Astrocyte of the spinal cord (primary cell): ENCODE results near the gene OR51D1.

ENCODE experiments used
- DNase-seq: peaks from one replicate; pipeline ENCODE4 v3.0.0; 2011; ENCODE audit warnings: low read depth, low spot score
- H3K4me3 ChIP-seq: 2 replicates; pipeline ENCODE4 v1.5.1; 2011; ENCODE audit warnings: low read depth, mild to moderate bottlenecking, low read length, moderate library complexity
- CTCF ChIP-seq: IDR thresholded peaks from 2 replicates; pipeline ENCODE4 v1.5.1; 2012; ENCODE audit warnings: low read depth, mild to moderate bottlenecking, low read length, inconsistent platforms
- in situ Hi-C: cut with HindIII; loops from 2 replicates; pipeline ENCODE4 v1.10.0; 2017; ENCODE audit warnings: low sequenced_read_pairs

Gene OR51D1

DNA sequence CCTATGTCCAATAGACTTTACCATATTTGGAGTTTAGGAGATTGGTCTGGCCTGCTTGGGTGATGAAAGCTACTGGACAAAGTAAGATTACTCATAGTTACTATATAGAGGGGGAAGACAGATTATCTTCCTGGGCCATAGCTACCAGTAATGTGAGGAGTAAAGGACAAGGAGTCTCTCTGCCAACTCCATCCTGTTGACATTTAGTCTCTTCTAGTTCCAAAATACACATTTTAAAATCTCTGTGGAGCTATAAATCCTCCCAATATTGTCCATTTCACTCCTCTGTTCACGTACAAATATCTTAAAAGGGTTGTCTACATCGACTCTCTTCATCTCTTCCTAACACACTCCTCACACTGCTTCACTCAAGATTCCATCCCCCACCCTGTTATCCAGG is 1.1 kb upstream of the OR51D1 start:
- no peak overlapping the region for H3K4me3 ChIP-seq
- no peak for DNase-seq
- in situ Hi-C loops = no loop called here
- no peak for TF ChIP-seq CTCF

DNA sequence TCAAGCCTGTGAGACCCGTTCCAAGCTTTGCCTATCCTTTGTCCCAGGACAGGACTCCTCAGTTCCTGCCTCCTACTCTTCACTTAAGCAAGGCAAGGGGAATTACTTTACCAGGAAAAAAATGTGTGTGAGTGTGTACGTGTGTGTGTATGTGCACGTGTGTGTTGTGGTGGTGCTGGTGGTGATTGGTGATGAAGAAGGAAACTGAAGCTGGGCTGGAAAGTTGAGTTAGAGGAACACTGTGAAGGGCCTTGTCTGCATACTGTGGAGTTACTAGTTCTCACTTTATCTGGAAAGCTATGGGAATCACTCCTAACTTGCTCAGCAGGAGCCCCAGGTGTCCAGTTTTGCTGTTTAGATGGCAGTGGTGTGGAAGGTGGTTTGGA is 378 bp downstream of the OR51D1 start:
- no peak for TF ChIP-seq CTCF
- no peak overlapping the region for H3K4me3 ChIP-seq
- in situ Hi-C loops = no loop called here
- no peak for DNase-seq

GRCh38 chr11:4639931-4640330 is 2.7 kb downstream of the OR51D1 start:
- no peak for DNase-seq
- in situ Hi-C loops = no loop called here
- no peak overlapping the region for H3K4me3 ChIP-seq
- no peak for TF ChIP-seq CTCF

DNA sequence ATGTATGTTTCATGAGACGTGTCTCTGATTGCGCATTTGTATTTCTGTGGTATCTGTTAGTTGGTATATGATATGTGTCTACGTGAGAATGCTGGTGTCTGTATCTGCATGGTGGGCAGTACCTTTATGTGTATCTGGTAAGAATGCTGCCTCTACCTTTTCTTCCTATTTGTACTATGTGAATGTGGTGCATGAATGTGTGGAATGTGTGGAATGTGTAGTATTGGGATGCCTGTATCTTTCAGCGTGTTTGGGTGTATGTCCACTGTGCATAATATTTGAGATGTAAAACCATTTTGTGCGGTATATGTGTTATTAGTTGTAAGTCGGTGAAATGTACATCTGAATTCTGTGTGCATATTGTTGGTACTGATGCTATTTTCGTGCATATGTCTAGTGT is 4.2 kb downstream of the OR51D1 start:
- TF ChIP-seq CTCF = no peak
- H3K4me3 ChIP-seq = no peak overlapping the region
- in situ Hi-C loops = no loop called here
- DNase-seq = no peak

DNA sequence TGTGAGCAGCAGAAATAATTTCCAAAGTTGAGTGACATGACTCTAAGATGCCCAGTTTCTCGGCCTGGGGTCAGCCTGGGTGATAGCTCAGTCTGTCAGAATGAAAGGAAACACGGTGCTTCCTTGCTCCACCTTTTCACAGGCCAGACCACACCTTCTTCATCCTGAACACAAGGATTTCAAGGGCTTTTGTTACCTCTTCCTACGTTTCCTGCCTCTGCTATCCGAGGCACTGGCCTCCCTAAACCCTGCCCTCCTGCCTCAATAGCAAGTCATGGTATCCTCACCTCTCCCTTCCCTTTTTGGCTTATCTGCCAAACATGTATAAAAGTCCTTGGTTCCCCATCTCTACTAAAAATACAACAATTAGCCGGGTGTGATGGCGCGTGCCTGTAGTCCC is 4.8 kb downstream of the OR51D1 start:
- TF ChIP-seq CTCF = no peak

DNA sequence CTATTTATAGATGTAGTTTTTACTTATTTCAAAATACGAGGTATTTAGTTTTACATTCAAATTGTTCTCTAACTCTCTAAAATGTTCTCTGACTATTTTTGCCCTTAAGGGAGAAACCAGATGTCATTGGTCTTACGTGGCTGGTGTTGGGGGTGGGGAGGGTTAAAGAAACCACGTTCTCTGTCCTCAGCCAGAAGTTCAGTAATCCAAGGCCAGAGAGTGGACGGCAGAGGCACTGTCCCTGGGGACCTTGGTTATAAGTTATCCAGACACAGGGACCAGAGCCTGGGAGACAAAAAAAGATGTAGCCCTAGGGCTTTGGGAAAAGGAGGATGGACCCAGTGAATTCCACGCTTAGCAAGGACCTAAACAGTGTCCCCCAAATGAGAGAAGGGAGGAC is 5.8 kb downstream of the OR51D1 start:
- H3K4me3 ChIP-seq = no peak overlapping the region
- no peak for TF ChIP-seq CTCF
- in situ Hi-C loops = no loop called here
- DNase-seq = no peak

More for the DNA sequence above, 4.8 kb downstream of the OR51D1 start:
- in situ Hi-C loops = no loop called here
- no peak overlapping the region for H3K4me3 ChIP-seq
- DNase-seq = no peak

GRCh38 chr11:4643682-4644081 is 6.4 kb downstream of the OR51D1 start, which contains the start of gene OR51E1:
TSS of gene OR51E1 (plus strand) at chr11:4643982. CDS start at chr11:4652527, 8,545 bp downstream.
- H3K4me3 ChIP-seq = no peak within 1 kb of the TSS
- TF ChIP-seq CTCF = no peak
- DNase-seq = no peak
- in situ Hi-C loops = no loop called here
